Uterus (tissue), 2 donors: ENCODE results near the gene ETHE1.

ENCODE experiments used
- CTCF ChIP-seq, 4 experiments: fragments of 200-600 bp in 2 of 4; fragments of 450-650 bp in 2 of 4; sonication (generic) in 2 of 4; IDR thresholded peaks; one replicate each; pipeline ENCODE4 v1.5.1; 2016 to 2019; ENCODE audit warnings: antibody characterized with exemption in 4 of 4, mild to moderate bottlenecking in 2 of 4, moderate library complexity in 1 of 4
- POLR2A ChIP-seq, 2 donors: fragments of 450-650 bp; IDR thresholded peaks; one replicate each; pipeline ENCODE4 v1.6.1; 2016; ENCODE audit warnings: antibody characterized with exemption in 2 of 2, mild to moderate bottlenecking in 1 of 2, moderate library complexity in 1 of 2

DNA sequence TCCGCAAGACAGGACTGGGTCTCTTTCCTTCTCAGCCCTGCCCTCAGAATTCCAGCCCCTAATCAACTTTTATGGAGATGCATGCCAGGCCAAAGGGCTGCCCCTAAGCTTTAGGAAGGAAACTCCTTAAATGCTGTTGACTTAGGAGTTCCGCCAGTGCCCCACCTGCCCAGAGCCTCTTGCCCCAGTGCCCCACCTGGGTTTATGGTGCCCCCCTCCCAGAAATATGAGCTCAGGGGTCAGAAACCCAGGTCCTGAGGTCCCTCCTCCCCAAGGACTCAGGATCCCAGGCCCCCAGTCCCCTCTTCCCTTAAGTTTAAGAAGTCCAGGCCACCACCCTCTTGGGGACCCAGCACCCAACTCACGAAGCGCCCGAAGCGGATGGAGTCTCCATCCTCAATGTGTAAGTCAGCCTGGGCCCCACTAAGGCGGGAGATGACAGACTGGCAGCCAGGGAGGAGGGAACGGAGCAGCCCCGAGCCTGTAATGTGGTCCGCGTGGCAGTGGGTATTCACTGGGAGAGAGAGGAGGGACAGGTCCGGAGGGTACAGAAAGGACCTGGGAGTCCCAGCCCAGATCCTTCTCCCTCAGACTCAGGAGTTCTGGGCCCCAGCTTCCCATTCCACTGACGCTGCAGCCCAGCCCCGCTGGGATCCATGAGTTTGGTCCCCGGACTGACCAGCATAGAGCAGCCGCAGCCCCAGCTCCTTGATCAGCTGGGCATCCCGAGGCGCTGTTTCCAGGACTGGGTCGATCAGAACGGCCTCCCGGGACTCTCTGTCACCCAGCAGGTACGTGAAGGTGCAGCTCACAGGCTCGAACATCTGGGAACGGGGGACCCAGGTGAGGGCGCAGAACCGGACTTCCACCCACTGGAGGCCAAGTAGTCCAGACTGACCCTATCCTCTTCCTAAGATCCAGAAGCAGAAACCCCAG, 897 bp downstream of the ETHE1 start:
- no peak for TF ChIP-seq CTCF (IDR thresholded peaks at IDR 0.05)
- TF ChIP-seq POLR2A (IDR thresholded peaks at IDR 0.05) = no peak
